Endothelial cell of umbilical vein (primary cell): ENCODE results near the gene CLSTN2. TPM values are rescaled to one million over a fixed set of nuclear protein-coding genes. Genes with fewer than 3 reads are reported as not detected.

Experiments used
- BruUV-seq: library from RNA; stranded (reverse); fragments of 400-500 nt; replicated peaks from 2 replicates; lab custom pipeline; 2021; lab: Mats Ljungman, UMichigan
- CTCF ChIA-PET: fragments of 300-600, 350-600 bp; sonication (Branson Sonifier 250); formaldehyde crosslinking; loops from one replicate; lab custom pipeline; 2021; ENCODE audit warnings: antibody characterized with exemption, inconsistent platforms; lab: Charles Lee
- POLR2A ChIA-PET: fragments of 300-600, 350-600 bp; sonication (Branson Sonifier 250); formaldehyde crosslinking; loops from one replicate; lab custom pipeline; 2021; ENCODE audit warnings: antibody characterized with exemption, inconsistent platforms; lab: Charles Lee
- DNase-seq: peaks from one replicate; pipeline ENCODE4 v3.0.0-alpha.2; 2011; ENCODE audit warnings: low read depth, low spot score
- FAIRE-seq: peaks from 2 replicates; lab custom pipeline; 2011; peaks lifted over from hg19 to GRCh38; lab: Jason Lieb, UNC
- H2AFZ ChIP-seq: 2 replicates; pipeline ENCODE4 v1.6.0; 2012; ENCODE audit warnings: low read depth, low read length, control low read depth, inconsistent platforms
- H3K27ac ChIP-seq: 2 replicates; pipeline ENCODE4 v1.5.1; 2011; ENCODE audit warnings: low read depth, mild to moderate bottlenecking, control low read depth, low read length, moderate library complexity; ENCODE audit not compliant: insufficient read depth
- H3K27me3 ChIP-seq, 2 experiments: 2 replicates each; pipeline versions ENCODE4 v1.6.0 to v1.6.1; 2011; ENCODE audit warnings: low read length in 2 of 2, mixed read lengths in 1 of 2; ENCODE audit not compliant: control insufficient read depth in 2 of 2, insufficient read depth in 2 of 2
- H3K36me3 ChIP-seq, 2 experiments: 2 replicates in 1 of 2; 3 replicates in 1 of 2; pipeline ENCODE4 v1.5.1; 2011; ENCODE audit warnings: low read length in 2 of 2, mild to moderate bottlenecking in 1 of 2, moderate library complexity in 1 of 2; ENCODE audit not compliant: control insufficient read depth in 2 of 2, insufficient read depth in 2 of 2; ENCODE audit errors: extremely low read depth in 1 of 2
- H3K4me1 ChIP-seq: 3 replicates; pipeline ENCODE4 v1.5.1; 2011; ENCODE audit warnings: mild to moderate bottlenecking, low read length; ENCODE audit not compliant: control insufficient read depth, insufficient read depth; ENCODE audit errors: extremely low read depth
- H3K4me2 ChIP-seq: 2 replicates; pipeline ENCODE4 v1.6.1; 2011; ENCODE audit warnings: low read length, control low read depth, mixed read lengths; ENCODE audit not compliant: insufficient read depth
- H3K4me3 ChIP-seq, 3 experiments: fragments of 200-600 bp in 1 of 3; sonication (generic), shearing (Covaris generic) in 1 of 3; replicated peaks in 1 of 3; 2 replicates each; pipeline ENCODE4 v1.5.1; 2011 to 2016; ENCODE audit warnings: control low read depth in 3 of 3, low read length in 3 of 3, mild to moderate bottlenecking in 2 of 3, inconsistent platforms in 1 of 3, low read depth in 1 of 3, moderate library complexity in 1 of 3; ENCODE audit not compliant: insufficient read depth in 1 of 3
- H3K79me2 ChIP-seq: 2 replicates; pipeline ENCODE4 v1.6.0; 2012; ENCODE audit warnings: low read length, inconsistent platforms; ENCODE audit not compliant: control insufficient read depth, insufficient read depth
- H3K9ac ChIP-seq: replicated peaks from 2 replicates; pipeline ENCODE3; 2011; ENCODE audit warnings: low read length, control low read depth; ENCODE audit not compliant: insufficient read depth; ENCODE audit errors: extremely low read depth
- H3K9me1 ChIP-seq: replicated peaks from 3 replicates; pipeline ENCODE4 v1.6.0; 2011; ENCODE audit warnings: mild to moderate bottlenecking, low read length; ENCODE audit not compliant: control insufficient read depth, insufficient read depth; ENCODE audit errors: extremely low read depth
- H3K9me3 ChIP-seq: replicated peaks from 2 replicates; pipeline ENCODE4 v1.5.1; 2012; ENCODE audit warnings: low read length, inconsistent platforms; ENCODE audit not compliant: control insufficient read depth, insufficient read depth
- H4K20me1 ChIP-seq: replicated peaks from 2 replicates; pipeline ENCODE3; 2011; ENCODE audit warnings: mild to moderate bottlenecking, low read length; ENCODE audit not compliant: control insufficient read depth, insufficient read depth; ENCODE audit errors: extremely low read depth
- EZH2 ChIP-seq: IDR thresholded peaks from 2 replicates; pipeline ENCODE4 v1.6.1; 2012; ENCODE audit warnings: borderline replicate concordance, low read depth, mild to moderate bottlenecking, moderate library complexity, low read length, inconsistent platforms; ENCODE audit not compliant: severe bottlenecking
- FOS ChIP-seq: IDR thresholded peaks from 2 replicates; pipeline ENCODE4 v1.6.1; 2011; ENCODE audit warnings: mild to moderate bottlenecking, low read length, moderate library complexity, borderline replicate concordance; ENCODE audit not compliant: insufficient read depth
- GATA2 ChIP-seq: IDR thresholded peaks from 2 replicates; pipeline ENCODE4 v1.7.0; 2011; ENCODE audit warnings: low read depth, mild to moderate bottlenecking, moderate library complexity, mixed read lengths, low read length; ENCODE audit not compliant: insufficient read length, insufficient read depth
- JUN ChIP-seq: IDR thresholded peaks from 2 replicates; pipeline ENCODE4 v1.6.1; 2011; ENCODE audit warnings: borderline replicate concordance, low read depth; ENCODE audit not compliant: insufficient read length, insufficient read depth
- MYC ChIP-seq: IDR thresholded peaks from one replicate; pipeline ENCODE4 v1.6.1; 2011; ENCODE audit warnings: mild to moderate bottlenecking, low read depth, low read length
- POLR2A ChIP-seq: IDR thresholded peaks from 2 replicates; pipeline ENCODE4 v1.6.1; 2012; ENCODE audit warnings: low read depth, mild to moderate bottlenecking, control low read depth, low read length
- POLR2AphosphoS5 ChIP-seq: IDR thresholded peaks from 2 replicates; pipeline ENCODE4 v1.6.1; 2012; ENCODE audit warnings: low read depth, mild to moderate bottlenecking, control low read depth, low read length, moderate library complexity; ENCODE audit not compliant: insufficient read depth
- dilution Hi-C: fragments of 300-500 bp; cut with MboI; formaldehyde crosslinking; loops from one replicate; pipeline ENCODE4 v1.15.0; 2019; ENCODE audit warnings: low sequenced_read_pairs; ENCODE audit not compliant: extremely low pct_ligation_motif_present
- intact Hi-C: fragments of 100-400 bp; cut with micrococcal nuclease; formaldehyde crosslinking; loops from one replicate; pipeline ENCODE4 v1.10.0; 2022
- polyA plus RNA-seq, 4 experiments: library from polyadenylated mRNA; depleted of rRNA in 3 of 4; stranded (reverse) in 3 of 4; unstranded in 1 of 4; fragments of >200 nt; gene quantifications; 2 replicates each; pipeline versions ENCODE4 v1.2.1 to v1.2.3, GENCODE V29; 2011 to 2012; ENCODE audit warnings: missing spikeins in 1 of 4
- total RNA-seq: library from RNA; stranded (reverse); gene quantifications from 2 replicates; pipeline ENCODE4 v1.2.3, GENCODE V29; 2021
- TF ChIP-seq, protein P1 (sequence below): IDR thresholded peaks from 2 replicates; pipeline ENCODE4 v1.6.1; 2011; ENCODE audit not compliant: insufficient read depth, insufficient read length
- TF ChIP-seq, protein P2 (sequence below), 2 donors: IDR thresholded peaks; 1 replicate in 1 of 2; 2 replicates in 1 of 2; pipeline ENCODE4 v1.5.1; 2011; ENCODE audit warnings: low read length in 2 of 2, mild to moderate bottlenecking in 2 of 2, moderate library complexity in 2 of 2, control low read depth in 1 of 2, inconsistent platforms in 1 of 2, low read depth in 1 of 2; ENCODE audit not compliant: insufficient read depth in 1 of 2; ENCODE audit errors: extremely low read depth in 1 of 2

CLSTN2 gene
- total and polyA plus RNA-seq, 2 donors (not counting 3 experiments of a cell fraction or from before 2014, with no cell fraction given) = 0.26 to 0.38 TPM

DNA sequence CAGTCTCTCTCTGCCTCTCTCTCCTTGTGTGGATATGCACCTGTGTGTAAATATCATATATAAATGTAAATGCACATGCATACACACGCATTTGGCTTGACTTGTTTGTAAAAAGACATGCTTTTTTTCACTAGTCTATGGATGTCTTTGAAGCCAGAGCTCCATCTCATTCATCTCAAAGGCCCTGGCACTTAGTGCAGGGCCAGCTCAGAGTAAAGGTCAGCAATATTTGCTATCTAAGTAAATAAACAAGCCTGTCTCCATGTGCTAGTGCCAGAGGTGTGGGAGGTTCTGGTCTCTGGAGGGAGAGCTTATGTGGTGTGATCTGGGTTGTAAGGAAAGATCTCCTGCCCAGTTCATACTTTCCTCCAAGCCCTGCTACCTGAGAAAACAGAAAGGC is 5.6 kb downstream of the CLSTN2 start:
- Histone ChIP-seq H3K79me2 (no peaks in the 10 kb centered on the region), H3K9me1 (no peaks in the 10 kb centered on the region), H3K4me2 (no peak overlapping the region), H2AFZ (no peak overlapping the region), H3K4me1 (no peaks in the 10 kb centered on the region), H4K20me1 (no peaks in the 10 kb centered on the region), H3K27me3 (peaks cover 11% of the 10 kb centered on the region in 2 experiments), H3K4me3 (no peak overlapping the region), H3K36me3 (no peaks in the 10 kb centered on the region), H3K9me3 (no peaks in the 10 kb centered on the region), H3K9ac (no peak overlapping the region), H3K27ac (no peak overlapping the region)
- no peak for TF ChIP-seq MYC
- TF ChIP-seq, protein P1, sequence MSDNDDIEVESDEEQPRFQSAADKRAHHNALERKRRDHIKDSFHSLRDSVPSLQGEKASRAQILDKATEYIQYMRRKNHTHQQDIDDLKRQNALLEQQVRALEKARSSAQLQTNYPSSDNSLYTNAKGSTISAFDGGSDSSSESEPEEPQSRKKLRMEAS = no peak
- no peak for TF ChIP-seq JUN
- no peak for TF ChIP-seq GATA2
- TF ChIP-seq POLR2A = no peak
- no peak for TF ChIP-seq POLR2AphosphoS5
- TF ChIP-seq, protein P2, sequence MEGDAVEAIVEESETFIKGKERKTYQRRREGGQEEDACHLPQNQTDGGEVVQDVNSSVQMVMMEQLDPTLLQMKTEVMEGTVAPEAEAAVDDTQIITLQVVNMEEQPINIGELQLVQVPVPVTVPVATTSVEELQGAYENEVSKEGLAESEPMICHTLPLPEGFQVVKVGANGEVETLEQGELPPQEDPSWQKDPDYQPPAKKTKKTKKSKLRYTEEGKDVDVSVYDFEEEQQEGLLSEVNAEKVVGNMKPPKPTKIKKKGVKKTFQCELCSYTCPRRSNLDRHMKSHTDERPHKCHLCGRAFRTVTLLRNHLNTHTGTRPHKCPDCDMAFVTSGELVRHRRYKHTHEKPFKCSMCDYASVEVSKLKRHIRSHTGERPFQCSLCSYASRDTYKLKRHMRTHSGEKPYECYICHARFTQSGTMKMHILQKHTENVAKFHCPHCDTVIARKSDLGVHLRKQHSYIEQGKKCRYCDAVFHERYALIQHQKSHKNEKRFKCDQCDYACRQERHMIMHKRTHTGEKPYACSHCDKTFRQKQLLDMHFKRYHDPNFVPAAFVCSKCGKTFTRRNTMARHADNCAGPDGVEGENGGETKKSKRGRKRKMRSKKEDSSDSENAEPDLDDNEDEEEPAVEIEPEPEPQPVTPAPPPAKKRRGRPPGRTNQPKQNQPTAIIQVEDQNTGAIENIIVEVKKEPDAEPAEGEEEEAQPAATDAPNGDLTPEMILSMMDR (IDR thresholded peaks at IDR 0.05; ENCODE audit: extremely low read depth in 1 of 2, insufficient read depth in 1 of 2, low read depth in 1 of 2, low read length in 2 of 2) = no peak
- no peak for TF ChIP-seq FOS
- no peak for TF ChIP-seq EZH2
- ChIA-PET POLR2A (no interaction called here), CTCF (no interaction called here)
- DNase-seq = no peak
- intact Hi-C loops (no loop called here), dilution Hi-C loops (no loop called here)
- no TSS peak for BruUV-seq
- no peak for FAIRE-seq
